Measurements from ENCODE around the gene MTHFD1L. TPM values are rescaled to one million over a fixed set of nuclear protein-coding genes. Genes with fewer than 3 reads are reported as not detected.

Gene MTHFD1L
- total RNA-seq, 4 donors from 2014 or later = 4.1 to 19.9 (median 16.6) TPM

DNA sequence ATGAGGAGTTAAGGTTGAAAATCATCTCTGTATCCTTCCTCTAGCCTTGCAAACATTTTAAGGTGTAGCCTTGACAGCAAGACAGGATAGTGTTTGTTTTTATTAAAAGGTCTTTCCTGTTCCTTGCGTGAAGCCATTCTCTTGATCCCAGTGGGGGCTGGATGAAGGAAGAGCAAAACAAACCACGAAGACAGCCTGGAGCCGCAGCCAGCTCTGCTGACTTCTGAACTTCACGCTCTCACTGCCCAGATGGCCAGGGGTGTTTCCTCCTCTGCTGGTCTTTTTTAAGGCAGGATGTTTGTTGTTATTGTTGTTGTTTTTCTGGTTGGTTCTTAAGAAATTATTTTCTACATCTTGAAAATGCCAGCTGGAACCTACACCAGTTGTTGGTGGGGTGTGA, 156.4 kb downstream of the MTHFD1L start:
- H3K27ac ChIP-seq = peak overlapping the region; percentile 26 to 74
- intact Hi-C loops (cut with DNase I; ENCODE audit: low total_unique reads) = no loop called here
- H3K9me3 ChIP-seq = no peaks in the 10 kb centered on the region
- TF ChIP-seq CTCF (IDR thresholded peaks at IDR 0.05) = no peak
- TF ChIP-seq POLR2A (IDR thresholded peaks at IDR 0.05) = no peak
- DNase-seq = no peak
- H3K36me3 ChIP-seq = no peaks in the 10 kb centered on the region
- peaks cover 0 to 3% of the 10 kb centered on the region in 2 donors for H3K4me1 ChIP-seq
- no peak overlapping the region for H3K4me3 ChIP-seq
- H3K27me3 ChIP-seq = no peaks in the 10 kb centered on the region

DNA sequence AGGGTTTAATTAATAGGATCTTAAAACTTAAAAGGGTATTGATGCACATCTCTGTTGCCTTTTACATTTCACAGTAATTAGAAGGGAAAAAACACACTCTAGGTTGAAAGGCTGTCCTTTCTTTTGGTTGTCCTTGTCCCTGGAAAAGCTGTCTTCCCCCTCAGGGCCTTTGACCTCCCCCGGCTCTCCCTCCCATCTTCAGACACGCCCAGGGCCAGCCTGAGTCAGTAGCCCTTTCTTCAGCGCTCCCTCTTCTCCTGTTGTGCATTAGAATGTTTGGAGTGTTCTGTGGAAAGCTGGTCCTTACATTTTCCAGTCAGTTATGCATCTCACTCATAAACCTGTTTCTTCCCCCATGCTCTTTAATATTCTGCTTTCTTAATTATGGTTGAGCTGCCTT, 157.0 kb downstream of the MTHFD1L start:
- H3K4me3 ChIP-seq = no peak overlapping the region
- no peaks in the 10 kb centered on the region for H3K9me3 ChIP-seq
- H3K27ac ChIP-seq = peak overlapping the region in 1 of 2 donors; percentile 74
- H3K4me1 ChIP-seq = peaks cover 0 to 3% of the 10 kb centered on the region in 2 donors
- no peaks in the 10 kb centered on the region for H3K27me3 ChIP-seq
- no peaks in the 10 kb centered on the region for H3K36me3 ChIP-seq
- intact Hi-C loops (cut with DNase I; ENCODE audit: low total_unique reads) = no loop called here
- no peak for DNase-seq
- TF ChIP-seq POLR2A (IDR thresholded peaks at IDR 0.05) = no peak
- no peak for TF ChIP-seq CTCF (IDR thresholded peaks at IDR 0.05)

DNA sequence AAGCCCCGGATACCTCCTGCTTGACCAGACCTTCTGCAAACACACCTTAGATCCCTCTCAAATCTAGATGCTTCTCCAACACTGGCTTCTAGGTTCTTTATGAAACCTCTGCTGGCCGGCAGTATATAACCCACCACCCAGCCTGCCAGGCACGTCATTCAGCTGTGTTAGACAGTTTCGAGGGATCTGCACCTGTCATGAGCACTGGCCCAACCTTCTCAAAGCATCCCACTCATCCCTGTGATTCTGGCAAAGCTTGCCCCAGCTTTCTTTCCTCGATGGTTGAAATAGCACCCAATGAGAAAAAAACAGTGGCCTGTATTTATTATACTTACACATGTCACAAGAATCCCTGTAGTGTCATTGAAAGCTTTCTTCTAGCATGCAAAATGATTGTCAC, 157.8 kb downstream of the MTHFD1L start:
- intact Hi-C loops (cut with DNase I; ENCODE audit: low total_unique reads) = no loop called here
- DNase-seq = no peak
- H3K36me3 ChIP-seq = no peaks in the 10 kb centered on the region
- no peak overlapping the region for H3K27ac ChIP-seq
- H3K4me1 ChIP-seq = peaks cover 0 to 3% of the 10 kb centered on the region in 2 donors
- no peak for TF ChIP-seq POLR2A (IDR thresholded peaks at IDR 0.05)
- no peak for TF ChIP-seq CTCF (IDR thresholded peaks at IDR 0.05)
- no peaks in the 10 kb centered on the region for H3K9me3 ChIP-seq
- H3K4me3 ChIP-seq = no peak overlapping the region
- no peaks in the 10 kb centered on the region for H3K27me3 ChIP-seq

- intact Hi-C loops (cut with DNase I; ENCODE audit: low total_unique reads) = no loop called here
- DNase-seq = no peak
- Histone ChIP-seq H3K27ac (no peak overlapping the region), H3K36me3 (no peaks in the 10 kb centered on the region), H3K9me3 (no peaks in the 10 kb centered on the region), H3K27me3 (no peaks in the 10 kb centered on the region), H3K4me1 (peaks cover 0 to 3% of the 10 kb centered on the region in 2 donors), H3K4me3 (no peak overlapping the region)
- TF ChIP-seq CTCF (IDR thresholded peaks at IDR 0.05) (no peak), POLR2A (IDR thresholded peaks at IDR 0.05) (no peak)
Measured at GRCh38 chr6:151024597-151024996, 159.1 kb downstream of the MTHFD1L start.

GRCh38 chr6:151025076-151025475, 159.6 kb downstream of the MTHFD1L start:
- H3K4me3 ChIP-seq = no peak overlapping the region
- H3K9me3 ChIP-seq = no peaks in the 10 kb centered on the region
- H3K27me3 ChIP-seq = no peaks in the 10 kb centered on the region
- TF ChIP-seq POLR2A (IDR thresholded peaks at IDR 0.05) = no peak
- TF ChIP-seq CTCF (IDR thresholded peaks at IDR 0.05) = no peak
- intact Hi-C loops (cut with DNase I; ENCODE audit: low total_unique reads) = no loop called here
- no peaks in the 10 kb centered on the region for H3K36me3 ChIP-seq
- peaks cover 0 to 3% of the 10 kb centered on the region in 2 donors for H3K4me1 ChIP-seq
- no peak overlapping the region for H3K27ac ChIP-seq
- DNase-seq = no peak
